Neural progenitor cell (in vitro differentiated cells): ENCODE data around the gene PON2.

ENCODE experiments used
- EZH2 ChIP-seq: fragments of 200-600 bp; sonication (generic); IDR thresholded peaks from 2 replicates; pipeline ENCODE4 v1.6.1; 2017; ENCODE audit warnings: antibody characterized with exemption, mild to moderate bottlenecking, moderate library complexity
- EZH2phosphoT487 ChIP-seq: fragments of 200-600 bp; sonication (generic); IDR thresholded peaks from 2 replicates; pipeline ENCODE4 v1.6.1; 2017; ENCODE audit warnings: antibody characterized with exemption
- TF ChIP-seq, protein P1 (sequence below): fragments of 200-600 bp; sonication (generic); IDR thresholded peaks from 2 replicates; pipeline ENCODE4 v1.5.1; 2017; ENCODE audit warnings: antibody characterized with exemption, mild to moderate bottlenecking

DNA sequence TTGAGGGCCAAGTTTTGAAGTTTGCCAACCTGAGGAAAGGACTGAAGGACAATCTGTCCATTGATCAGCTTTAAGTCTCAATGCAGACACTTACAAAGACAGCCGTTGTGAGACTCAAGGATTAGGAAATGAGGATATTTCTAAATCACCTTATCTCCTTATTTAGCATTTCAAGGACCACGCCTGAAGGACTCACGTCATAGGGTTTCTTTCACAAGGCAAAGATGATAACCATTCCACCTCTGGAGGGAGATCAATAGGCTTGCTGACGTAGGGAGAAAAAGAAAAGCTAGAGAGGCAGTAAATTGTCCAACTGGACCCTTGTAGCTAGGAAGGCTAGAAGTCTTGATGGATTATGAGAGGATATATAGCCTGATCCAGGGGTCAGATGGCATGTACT is 47.6 kb upstream of the PON2 start:
- TF ChIP-seq, protein P1, sequence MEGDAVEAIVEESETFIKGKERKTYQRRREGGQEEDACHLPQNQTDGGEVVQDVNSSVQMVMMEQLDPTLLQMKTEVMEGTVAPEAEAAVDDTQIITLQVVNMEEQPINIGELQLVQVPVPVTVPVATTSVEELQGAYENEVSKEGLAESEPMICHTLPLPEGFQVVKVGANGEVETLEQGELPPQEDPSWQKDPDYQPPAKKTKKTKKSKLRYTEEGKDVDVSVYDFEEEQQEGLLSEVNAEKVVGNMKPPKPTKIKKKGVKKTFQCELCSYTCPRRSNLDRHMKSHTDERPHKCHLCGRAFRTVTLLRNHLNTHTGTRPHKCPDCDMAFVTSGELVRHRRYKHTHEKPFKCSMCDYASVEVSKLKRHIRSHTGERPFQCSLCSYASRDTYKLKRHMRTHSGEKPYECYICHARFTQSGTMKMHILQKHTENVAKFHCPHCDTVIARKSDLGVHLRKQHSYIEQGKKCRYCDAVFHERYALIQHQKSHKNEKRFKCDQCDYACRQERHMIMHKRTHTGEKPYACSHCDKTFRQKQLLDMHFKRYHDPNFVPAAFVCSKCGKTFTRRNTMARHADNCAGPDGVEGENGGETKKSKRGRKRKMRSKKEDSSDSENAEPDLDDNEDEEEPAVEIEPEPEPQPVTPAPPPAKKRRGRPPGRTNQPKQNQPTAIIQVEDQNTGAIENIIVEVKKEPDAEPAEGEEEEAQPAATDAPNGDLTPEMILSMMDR: no peak
- TF ChIP-seq EZH2phosphoT487: no peak
- TF ChIP-seq EZH2: no peak
